Activated gamma-delta T cell treated with Interleukin-2 at 50 U/mL for 16 hours (primary cell): Measurements from ENCODE around the gene BUB1B.
"Not testable (repeated sequence)": the region's sequence is repeated elsewhere in the genome, so short reads cannot be mapped to it uniquely, and the experiment has no call there.

Experiments
- DNase-seq: peaks from one replicate; pipeline ENCODE4 v3.0.0-alpha.2; 2020

BUB1B gene

DNA sequence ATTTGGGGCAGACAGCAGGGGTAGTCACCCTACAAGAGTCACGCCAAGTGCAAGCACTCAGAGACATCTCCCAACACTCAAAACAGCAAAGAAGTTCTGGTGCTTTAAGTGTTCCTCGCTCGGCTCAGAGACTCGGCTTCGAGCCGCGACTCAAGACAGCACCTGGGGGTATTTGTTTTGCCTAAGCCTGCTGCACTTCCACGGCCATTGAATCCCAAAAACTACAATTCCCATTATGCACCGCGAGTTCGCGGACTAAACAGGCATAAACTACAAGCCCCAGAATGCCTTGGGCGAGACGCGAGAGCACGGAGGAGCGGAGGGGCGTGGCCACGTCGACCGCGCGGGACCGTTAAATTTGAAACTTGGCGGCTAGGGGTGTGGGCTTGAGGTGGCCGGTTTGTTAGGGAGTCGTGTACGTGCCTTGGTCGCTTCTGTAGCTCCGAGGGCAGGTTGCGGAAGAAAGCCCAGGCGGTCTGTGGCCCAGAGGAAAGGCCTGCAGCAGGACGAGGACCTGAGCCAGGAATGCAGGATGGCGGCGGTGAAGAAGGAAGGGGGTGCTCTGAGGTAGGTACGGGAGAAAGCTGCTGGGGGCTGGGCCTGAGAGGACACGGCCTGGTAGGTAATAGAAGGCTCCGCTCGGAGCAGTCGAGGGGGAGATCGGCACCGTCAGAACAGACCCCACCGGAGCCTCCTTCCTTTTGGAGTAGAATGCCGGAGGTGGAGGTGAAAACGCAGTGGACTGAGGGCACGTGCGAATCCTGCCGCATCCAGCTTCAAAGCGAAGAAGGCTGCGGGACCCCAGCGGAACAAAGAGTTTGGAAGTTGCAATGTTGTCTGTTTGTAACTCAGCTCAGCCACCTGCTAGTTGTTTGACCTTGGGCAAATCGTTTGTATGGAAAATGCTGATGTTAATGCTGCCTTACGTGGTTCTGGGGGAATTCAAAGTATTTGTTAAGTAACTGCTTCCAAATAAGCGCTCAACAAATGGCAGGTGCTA is at the start of gene BUB1B:
TSS of gene BUB1B (plus strand) at position 381 of the 1,000 bp plus-strand sequence. CDS start at position 533, 152 bp downstream.
- DNase-seq: peak; percentile 90

DNA sequence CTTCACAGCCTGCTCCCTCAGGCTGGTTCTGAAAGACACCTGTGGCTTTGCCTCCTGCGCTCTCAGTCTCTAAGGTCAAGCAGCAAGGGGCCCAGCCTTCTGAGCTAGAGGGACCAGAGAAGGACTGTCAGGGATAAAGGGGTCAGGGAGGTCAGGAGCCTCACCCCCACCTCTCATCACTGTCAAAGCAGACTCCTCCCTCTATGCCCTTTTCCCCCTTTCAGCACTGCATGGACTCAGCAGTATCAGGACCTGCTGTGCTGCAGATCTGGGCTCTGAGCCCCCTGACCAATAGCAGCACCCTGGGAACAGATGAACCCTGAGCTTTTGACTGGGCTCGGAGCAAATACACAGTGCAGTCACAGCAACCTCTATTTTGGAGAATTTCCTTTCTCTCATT is 49.0 kb upstream of the BUB1B start:
- DNase-seq: no peak

DNA sequence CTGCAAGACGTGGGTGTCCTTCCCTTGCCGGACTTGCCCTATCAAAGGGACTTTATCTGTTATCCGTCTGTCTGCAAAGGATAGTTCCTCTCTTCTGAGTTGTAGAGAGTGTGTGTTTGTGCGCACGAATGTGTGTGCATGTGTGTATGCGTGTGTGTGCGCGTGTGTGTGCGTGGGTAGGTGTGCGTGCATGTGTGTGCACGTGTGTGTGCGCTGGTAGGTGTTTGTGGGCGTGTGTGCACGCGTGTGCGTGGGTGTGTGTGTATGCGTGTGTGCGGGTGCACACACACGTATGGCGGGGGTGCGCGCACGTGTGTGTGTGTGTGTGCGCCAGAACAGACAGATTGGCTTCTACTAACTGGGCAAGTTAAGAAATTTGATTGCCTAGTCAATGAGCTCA is 48.1 kb upstream of the BUB1B start:
- DNase-seq: no peak

GRCh38 chr15:40114218-40114617 is 46.7 kb upstream of the BUB1B start:
- no peak for DNase-seq

- DNase-seq: not testable (repeated sequence)
Measured at GRCh38 chr15:40115106-40115505, 45.8 kb upstream of the BUB1B start.

DNA sequence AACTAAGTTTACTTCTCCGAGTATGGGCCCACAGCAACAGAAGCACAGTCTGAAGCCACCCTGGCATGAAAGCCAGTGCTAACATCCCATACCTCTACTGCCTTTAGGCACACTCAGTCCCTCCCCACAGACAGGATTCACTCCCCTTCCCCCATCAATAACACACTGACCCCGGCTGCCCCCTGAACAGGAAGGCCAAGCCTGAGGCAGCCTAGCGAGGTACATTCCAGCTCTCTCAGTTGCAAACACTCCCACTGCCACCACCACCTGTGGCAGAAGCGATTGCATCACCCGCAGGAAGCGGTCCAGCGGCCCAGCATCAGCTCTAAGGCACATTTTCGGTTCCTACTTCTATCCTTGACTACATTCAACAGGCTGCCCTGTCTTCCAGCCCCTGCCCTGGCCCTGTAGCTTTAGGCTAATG is 45.2 kb upstream of the BUB1B start:
- DNase-seq: peak; percentile 34

GRCh38 chr15:40118473-40118872 is 42.4 kb upstream of the BUB1B start:
- DNase-seq: no peak

DNA sequence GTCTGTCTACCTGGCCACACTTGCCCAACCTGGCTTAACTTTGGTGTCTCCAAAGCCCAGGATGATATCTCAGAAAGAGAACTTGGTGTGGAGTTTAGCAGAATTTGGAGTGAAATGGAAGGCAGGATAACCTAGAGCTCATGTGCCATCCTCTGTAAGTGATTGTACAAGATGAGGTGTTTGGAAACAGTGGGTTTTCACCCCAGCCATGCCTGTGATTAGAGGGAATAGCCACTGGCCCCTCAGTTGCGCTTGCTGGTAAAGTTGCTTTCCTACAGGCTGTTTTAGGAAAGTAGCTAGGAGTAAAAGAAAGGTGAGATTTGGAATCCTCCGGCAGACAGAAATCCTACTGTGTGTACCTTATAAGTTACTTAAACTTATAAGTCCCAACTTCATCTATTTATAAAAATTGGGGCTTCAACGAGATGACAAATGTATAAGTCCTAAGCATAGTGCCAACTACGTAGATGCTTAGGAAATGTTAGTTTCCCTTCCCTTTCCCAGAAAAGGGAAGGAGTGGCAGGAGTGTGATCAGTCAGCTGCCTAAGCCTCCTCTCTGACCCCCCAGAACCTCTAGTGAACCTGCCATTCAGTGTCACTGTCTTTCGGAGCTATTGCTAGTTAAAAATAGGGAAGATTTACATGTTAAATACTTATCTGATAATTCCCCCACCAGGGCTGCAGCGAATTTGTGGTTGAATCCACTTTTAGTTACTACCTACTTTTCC is 38.8 kb upstream of the BUB1B start:
- no peak for DNase-seq

GRCh38 chr15:40122989-40123388 is 37.9 kb upstream of the BUB1B start:
- not testable (repeated sequence) for DNase-seq

- not testable (repeated sequence) for DNase-seq
Measured at GRCh38 chr15:40123863-40124262, 37.0 kb upstream of the BUB1B start.

DNA sequence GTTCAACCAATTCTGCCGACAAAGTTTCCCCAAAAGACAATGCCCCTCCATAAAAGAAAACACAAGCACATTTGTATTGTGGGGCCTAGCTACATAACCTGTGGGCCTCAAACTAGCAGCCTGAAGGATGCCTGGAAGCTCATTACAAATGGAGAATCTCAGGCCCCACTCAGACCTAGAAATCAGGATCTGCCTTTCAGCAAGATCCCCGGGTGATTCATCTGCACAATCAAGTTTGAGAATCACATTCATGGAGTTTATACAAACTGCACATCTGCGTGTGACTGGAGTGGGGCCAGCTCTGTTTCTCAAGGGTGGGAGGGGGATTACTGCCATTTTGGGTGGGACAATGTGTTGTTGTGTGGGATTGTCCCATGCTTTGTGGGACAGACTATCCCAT is 36.5 kb upstream of the BUB1B start:
- DNase-seq: not testable (repeated sequence)

- DNase-seq: not testable (repeated sequence)
Measured at GRCh38 chr15:40124807-40125285, 36.0 kb upstream of the BUB1B start.

DNA sequence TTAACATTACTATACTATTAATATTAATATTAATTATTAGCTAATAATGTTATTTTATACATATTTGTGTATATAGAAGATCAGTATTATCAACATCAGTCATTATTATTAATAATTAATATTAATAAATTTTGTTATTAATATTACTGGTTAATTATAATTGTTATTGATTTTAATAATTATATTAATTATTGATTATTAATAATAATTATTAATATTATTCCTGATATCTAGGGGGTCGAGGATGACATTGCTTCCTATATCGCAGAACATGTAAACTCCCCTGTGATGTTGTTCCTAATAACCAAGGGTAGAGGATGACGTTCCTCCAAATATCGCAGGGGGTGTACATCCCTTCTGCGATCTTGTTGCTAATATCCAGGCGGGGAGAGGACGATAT is 34.9 kb upstream of the BUB1B start:
- DNase-seq: no peak

- no peak for DNase-seq
Measured at GRCh38 chr15:40128766-40129660, 31.9 kb upstream of the BUB1B start.

GRCh38 chr15:40130118-40130517 is 30.8 kb upstream of the BUB1B start:
- DNase-seq: no peak

GRCh38 chr15:40130799-40131502 is 29.9 kb upstream of the BUB1B start:
- DNase-seq: no peak

DNA sequence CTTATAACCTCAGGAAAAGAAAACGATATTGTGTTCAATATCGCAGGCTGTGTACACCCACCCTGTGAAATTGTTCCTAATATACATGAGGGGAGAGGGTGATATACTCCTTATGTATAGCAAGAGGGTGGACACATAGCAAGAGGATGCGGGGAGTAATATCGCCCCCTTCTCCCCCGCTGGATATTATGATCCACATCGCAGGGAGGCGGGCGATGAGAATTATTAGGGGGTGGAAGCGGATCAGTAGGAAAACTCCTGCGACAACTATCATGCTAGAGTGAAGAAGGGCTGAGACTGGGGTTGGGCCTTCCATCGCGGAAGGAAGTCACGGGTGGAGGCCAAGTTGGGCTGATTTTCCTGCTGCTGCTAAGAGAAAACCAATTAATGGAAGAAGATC is 27.3 kb upstream of the BUB1B start:
- no peak for DNase-seq

DNA sequence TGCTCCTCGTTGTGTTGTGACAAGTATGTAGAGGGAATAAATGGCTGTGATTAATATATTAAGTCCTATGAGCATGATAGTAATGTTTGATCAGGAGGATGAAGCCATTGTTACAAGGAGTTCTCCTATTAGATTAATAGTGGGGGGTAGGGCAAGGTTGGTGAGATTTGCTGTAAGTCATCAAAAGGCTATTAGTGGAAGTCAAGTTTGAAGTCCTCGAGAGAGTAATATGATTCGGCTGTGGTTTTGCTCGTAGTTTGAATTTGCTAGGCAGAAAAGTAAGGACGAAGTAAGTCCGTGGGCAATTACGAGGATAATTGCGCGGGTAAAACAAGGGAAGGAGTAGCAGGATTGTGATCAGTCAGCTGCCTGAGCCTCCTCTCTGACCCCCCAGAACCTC is 26.0 kb upstream of the BUB1B start:
- DNase-seq: no peak

- not testable (repeated sequence) for DNase-seq
Measured at GRCh38 chr15:40135846-40136450, 24.9 kb upstream of the BUB1B start.

GRCh38 chr15:40136470-40137302 is 24.2 kb upstream of the BUB1B start:
- DNase-seq: no peak
